Measurements from ENCODE around the gene ZBED4.

ZBED4 gene

DNA sequence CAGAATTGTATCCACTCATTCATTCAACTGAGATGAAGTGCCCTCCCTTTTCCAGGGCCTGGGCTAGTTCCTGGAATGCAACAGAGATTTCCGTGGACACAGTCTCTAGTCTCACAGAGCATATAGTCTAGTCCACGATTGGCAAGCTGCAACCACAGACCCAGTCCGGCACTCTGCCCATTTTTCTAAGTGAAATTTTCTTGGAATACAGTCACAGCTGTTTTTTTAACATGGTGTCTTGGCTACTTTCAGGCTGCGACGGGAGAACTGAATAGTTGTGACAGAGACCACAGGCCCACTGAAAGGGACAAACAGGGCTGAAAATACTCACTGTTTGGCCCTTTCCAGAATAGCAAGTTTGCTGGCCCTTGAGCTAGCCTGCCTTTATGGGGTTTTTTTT is 35.4 kb downstream of the ZBED4 start:
- TF ChIP-seq, protein P1, sequence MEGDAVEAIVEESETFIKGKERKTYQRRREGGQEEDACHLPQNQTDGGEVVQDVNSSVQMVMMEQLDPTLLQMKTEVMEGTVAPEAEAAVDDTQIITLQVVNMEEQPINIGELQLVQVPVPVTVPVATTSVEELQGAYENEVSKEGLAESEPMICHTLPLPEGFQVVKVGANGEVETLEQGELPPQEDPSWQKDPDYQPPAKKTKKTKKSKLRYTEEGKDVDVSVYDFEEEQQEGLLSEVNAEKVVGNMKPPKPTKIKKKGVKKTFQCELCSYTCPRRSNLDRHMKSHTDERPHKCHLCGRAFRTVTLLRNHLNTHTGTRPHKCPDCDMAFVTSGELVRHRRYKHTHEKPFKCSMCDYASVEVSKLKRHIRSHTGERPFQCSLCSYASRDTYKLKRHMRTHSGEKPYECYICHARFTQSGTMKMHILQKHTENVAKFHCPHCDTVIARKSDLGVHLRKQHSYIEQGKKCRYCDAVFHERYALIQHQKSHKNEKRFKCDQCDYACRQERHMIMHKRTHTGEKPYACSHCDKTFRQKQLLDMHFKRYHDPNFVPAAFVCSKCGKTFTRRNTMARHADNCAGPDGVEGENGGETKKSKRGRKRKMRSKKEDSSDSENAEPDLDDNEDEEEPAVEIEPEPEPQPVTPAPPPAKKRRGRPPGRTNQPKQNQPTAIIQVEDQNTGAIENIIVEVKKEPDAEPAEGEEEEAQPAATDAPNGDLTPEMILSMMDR (IDR thresholded peaks at IDR 0.05) = no peak

GRCh38 chr22:49892226-49892899 is 38.7 kb downstream of the ZBED4 start:
- no peak for DNase-seq (ENCODE audit: low spot score)
- Histone ChIP-seq H3K4me3 (no peak overlapping the region), H3K27ac (no peak overlapping the region)
- TF ChIP-seq, protein P1 (IDR thresholded peaks at IDR 0.05) = no peak

More for the DNA sequence above, 35.4 kb downstream of the ZBED4 start:
- Histone ChIP-seq H3K4me3 (no peak overlapping the region), H3K27ac (no peak overlapping the region)
- DNase-seq (ENCODE audit: low spot score) = no peak

- no peak for DNase-seq (ENCODE audit: low spot score)
- no peak overlapping the region for H3K4me3 ChIP-seq
- no peak overlapping the region for H3K27ac ChIP-seq
- TF ChIP-seq, protein P1 (IDR thresholded peaks at IDR 0.05) = no peak
Observed at GRCh38 chr22:49893025-49893424, 39.4 kb downstream of the ZBED4 start.

DNA sequence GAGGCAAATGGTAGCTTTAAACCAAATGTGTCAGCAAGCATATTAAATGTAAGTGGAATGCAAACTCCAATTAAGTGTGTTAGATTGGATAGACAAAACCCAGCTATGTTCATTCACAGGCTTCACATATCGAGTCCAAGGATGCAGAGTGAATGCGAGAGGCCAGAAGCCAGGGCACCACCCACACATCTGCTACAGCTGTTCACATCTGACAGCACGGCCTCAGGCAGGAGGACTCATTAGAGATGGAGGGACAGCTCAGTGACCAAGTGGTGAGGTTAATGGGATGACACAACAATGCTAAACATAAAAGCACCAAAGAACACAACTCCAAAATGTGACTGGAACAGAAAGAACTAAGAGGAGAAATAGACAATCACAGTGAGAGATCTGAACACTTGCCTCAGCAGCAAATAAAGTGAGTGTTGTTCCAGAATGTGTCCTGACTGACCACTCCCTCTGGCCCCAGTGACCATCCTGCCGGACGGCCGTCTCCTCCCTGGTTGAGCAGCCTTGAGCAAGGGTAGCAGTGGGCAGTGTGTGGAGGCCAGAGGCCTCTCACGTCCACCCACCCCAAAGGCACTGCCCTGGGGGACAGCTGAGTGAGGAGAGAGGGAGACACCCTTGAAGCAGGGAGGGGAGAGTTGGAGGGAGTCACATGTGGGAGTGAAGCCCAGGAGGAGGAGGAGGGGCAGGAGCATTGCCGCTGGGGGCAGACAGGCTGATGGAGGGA is 40.8 kb downstream of the ZBED4 start:
- Histone ChIP-seq H3K4me3 (no peak overlapping the region), H3K27ac (no peak overlapping the region)
- DNase-seq (ENCODE audit: low spot score) = no peak
- TF ChIP-seq, protein P1 (IDR thresholded peaks at IDR 0.05) = no peak

- no peak for DNase-seq (ENCODE audit: low spot score)
- TF ChIP-seq, protein P1 (IDR thresholded peaks at IDR 0.05) = no peak
- Histone ChIP-seq H3K27ac (no peak overlapping the region), H3K4me3 (no peak overlapping the region)
Observed at GRCh38 chr22:49896201-49896600, 42.6 kb downstream of the ZBED4 start.

GRCh38 chr22:49897015-49897684 is 43.5 kb downstream of the ZBED4 start:
- Histone ChIP-seq H3K27ac (no peak overlapping the region), H3K4me3 (no peak overlapping the region)
- no peak for DNase-seq (ENCODE audit: low spot score)
- TF ChIP-seq, protein P1 (IDR thresholded peaks at IDR 0.05) = no peak

Measured in coronary artery (tissue), 2 donors.